Right lobe of liver (tissue), 6 donors: ENCODE measurements around the gene ZNF365. TPM values are rescaled to one million over a fixed set of nuclear protein-coding genes. Genes with fewer than 3 reads are reported as not detected.

Experiments
- ATAC-seq, 4 donors: fragments of 200-7000 bp; cut with Tn5 transposase; one replicate each; pipeline ENCODE4 v1.9.1; 2020; ENCODE audit warnings: mild to moderate bottlenecking in 4 of 4, moderate library complexity in 4 of 4
- DNase-seq, 3 donors: peaks; one replicate each; pipeline ENCODE4 v3.0.0-alpha.2; 2020
- H3K27ac ChIP-seq, 3 donors: fragments of 200-600 bp; one replicate each; pipeline ENCODE4 v1.8.0; 2022
- H3K27me3 ChIP-seq, 2 donors: fragments of 200-600 bp; one replicate each; pipeline ENCODE4 v1.8.0; 2022
- H3K36me3 ChIP-seq, 4 donors: fragments of 200-600 bp; sonication (generic) in 1 of 4; one replicate each; pipeline versions ENCODE4 v1.5.1 to v1.8.0; 2017 to 2022; ENCODE audit warnings: control low read depth in 1 of 4
- H3K4me1 ChIP-seq, 4 donors: fragments of 200-600 bp; sonication (generic) in 1 of 4; one replicate each; pipeline versions ENCODE4 v1.5.1 to v1.8.0; 2017 to 2022; ENCODE audit warnings: control low read depth in 1 of 4
- H3K4me3 ChIP-seq, 3 donors: fragments of 200-600 bp; one replicate each; pipeline ENCODE4 v1.8.0; 2022
- H3K9me3 ChIP-seq, 4 donors: fragments of 200-600 bp; sonication (generic) in 1 of 4; one replicate each; pipeline versions ENCODE4 v1.5.1 to v1.8.0; 2017 to 2022; ENCODE audit warnings: control low read depth in 1 of 4
- CTCF ChIP-seq, 4 donors: fragments of 200-600 bp in 3 of 4; fragments of 450-650 bp in 1 of 4; IDR thresholded peaks; one replicate each; pipeline versions ENCODE4 v1.5.1 to v1.8.0; 2016 to 2022; ENCODE audit warnings: antibody characterized with exemption in 4 of 4, mild to moderate bottlenecking in 2 of 4
- POLR2A ChIP-seq: fragments of 450-650 bp; IDR thresholded peaks from one replicate; pipeline ENCODE4 v1.6.1; 2017; ENCODE audit warnings: antibody characterized with exemption, mild to moderate bottlenecking
- WGBS: methylation state at CpG from one replicate; pipeline ENCODE4 v1.1.6; 2018; ENCODE audit warnings: low coverage, low lambda C conversion rate; ENCODE audit not compliant: insufficient coverage; ENCODE audit errors: missing lambda C conversion rate; 5-methylcytosine and 5-hydroxymethylcytosine counted together
- intact Hi-C, 2 donors: fragments of 100-400 bp; cut with DNase I; formaldehyde crosslinking; loops; one replicate each; pipeline versions ENCODE4 v1.11.2 to v1.14.1; 2022
- total RNA-seq, 6 experiments: library from RNA; depleted of rRNA in 2 of 6; stranded (reverse); fragments of >200 nt in 2 of 6; fragmentation: NEBNext Ultra II Directional in 3 of 6; extraction: Animal tissue kit (Norgen Biotek cat#: 25700) in 3 of 6; gene quantifications; one replicate each; pipeline versions ENCODE4 v1.1.0 to v1.2.4, GENCODE V29; 2016 to 2023
- donor health status: DM: no; HTN: yes; CAD: no.
- donor health status: DM: no; HTN: no; CAD: no.
- donor health status: DM: no; HTN: no; CAD: no.
- donor health status: DM: no; HTN: yes; CAD: no.
- donor health status: DM: no; HTN: yes; CAD: no.

Gene ZNF365
- total RNA-seq, 6 experiments from 2014 or later = 0.06 TPM; not detected in 5

GRCh38 chr10:62422068-62422590, 48.0 kb downstream of the ZNF365 start:
- Histone ChIP-seq H3K27me3 (no peaks in the 10 kb centered on the region), H3K9me3 (no peaks in the 10 kb centered on the region), H3K4me3 (no peak overlapping the region), H3K4me1 (no peaks in the 10 kb centered on the region), H3K27ac (no peak overlapping the region), H3K36me3 (no peaks in the 10 kb centered on the region)
- TF ChIP-seq CTCF (IDR thresholded peaks at IDR 0.05) (no peak), POLR2A (no peak)
- intact Hi-C loops = no loop called here
- no peak for DNase-seq
- ATAC-seq = no peak
- 0% methylated on average over 1 of the region's 1 CpG for WGBS

- intact Hi-C loops = no loop called here
- ATAC-seq (no peak), DNase-seq (no peak)
- 71% methylated on average over 1 of the region's 1 CpG for WGBS
- Histone ChIP-seq H3K4me3 (no peak overlapping the region), H3K27me3 (no peaks in the 10 kb centered on the region), H3K4me1 (no peaks in the 10 kb centered on the region), H3K27ac (no peak overlapping the region), H3K36me3 (no peaks in the 10 kb centered on the region), H3K9me3 (no peaks in the 10 kb centered on the region)
- TF ChIP-seq POLR2A (no peak), CTCF (IDR thresholded peaks at IDR 0.05) (no peak)
Observed at GRCh38 chr10:62424026-62424425, 49.9 kb downstream of the ZNF365 start.

- DNase-seq = no peak
Observed at GRCh38 chr10:62426086-62426485, 51.9 kb downstream of the ZNF365 start.

GRCh38 chr10:62426600-62426999, 52.4 kb downstream of the ZNF365 start:
- no peak overlapping the region for H3K27ac ChIP-seq
- no peak for TF ChIP-seq POLR2A
- no peak for TF ChIP-seq CTCF (IDR thresholded peaks at IDR 0.05)
- DNase-seq (no peak), ATAC-seq (no peak)
- H3K27me3 ChIP-seq = no peaks in the 10 kb centered on the region
- no peak overlapping the region for H3K4me3 ChIP-seq
- no peaks in the 10 kb centered on the region for H3K36me3 ChIP-seq
- H3K4me1 ChIP-seq = no peaks in the 10 kb centered on the region
- intact Hi-C loops = no loop called here
- 31% methylated on average over 2 of the region's 3 CpGs for WGBS
- no peaks in the 10 kb centered on the region for H3K9me3 ChIP-seq

More at GRCh38 chr10:62426086-62426485, 51.9 kb downstream of the ZNF365 start:
- TF ChIP-seq CTCF (IDR thresholded peaks at IDR 0.05) (no peak), POLR2A (no peak)
- no peaks in the 10 kb centered on the region for H3K9me3 ChIP-seq
- H3K27ac ChIP-seq = no peak overlapping the region
- intact Hi-C loops = no loop called here
- H3K4me3 ChIP-seq = no peak overlapping the region
- ATAC-seq = no peak
- H3K27me3 ChIP-seq = no peaks in the 10 kb centered on the region
- H3K36me3 ChIP-seq = no peaks in the 10 kb centered on the region
- 50% methylated on average over 1 of the region's 1 CpG for WGBS
- no peaks in the 10 kb centered on the region for H3K4me1 ChIP-seq

GRCh38 chr10:62430881-62431280, 56.7 kb downstream of the ZNF365 start:
- 93% methylated on average over 1 of the region's 1 CpG for WGBS
- ATAC-seq = no peak
- intact Hi-C loops = no loop called here

More at GRCh38 chr10:62430881-62431280, 56.7 kb downstream of the ZNF365 start:
- Histone ChIP-seq H3K27ac (no peak overlapping the region), H3K9me3 (no peaks in the 10 kb centered on the region), H3K36me3 (no peaks in the 10 kb centered on the region), H3K27me3 (no peaks in the 10 kb centered on the region), H3K4me3 (no peak overlapping the region), H3K4me1 (no peaks in the 10 kb centered on the region)
- TF ChIP-seq CTCF (IDR thresholded peaks at IDR 0.05) (no peak), POLR2A (no peak)
- DNase-seq = no peak
